Measurements from ENCODE around the gene ENTPD5.

ENTPD5 gene

GRCh38 chr14:73961192-73961591 lies 57.9 kb downstream of the ENTPD5 start:
- no peak for TF ChIP-seq CTCF (IDR thresholded peaks at IDR 0.05; ENCODE audit: low read depth, low read length)
- Histone ChIP-seq H3K36me3 (peaks cover 61% of the 10 kb centered on the region), H3K9me3 (ENCODE audit: severe bottlenecking) (no peaks in the 10 kb centered on the region), H3K27me3 (ENCODE audit: insufficient read depth, low read depth, severe bottlenecking) (no peaks in the 10 kb centered on the region), H3K27ac (no peak overlapping the region), H3K4me3 (ENCODE audit: low read depth, low read length) (no peak overlapping the region)
- no peak for DNase-seq

- peak; percentile 32 for DNase-seq
- no peak overlapping the region for H3K4me3 ChIP-seq (ENCODE audit: low read depth, low read length)
- H3K9me3 ChIP-seq (ENCODE audit: severe bottlenecking), result no peaks in the 10 kb centered on the region
- H3K36me3 ChIP-seq, result peaks cover 74% of the 10 kb centered on the region
- TF ChIP-seq CTCF (IDR thresholded peaks at IDR 0.05; ENCODE audit: low read depth, low read length), result 0 out of 2 replicates have a peak, but pooled peaks have one; percentile 21
- peak overlapping the region; percentile 38 for H3K27ac ChIP-seq
- no peaks in the 10 kb centered on the region for H3K27me3 ChIP-seq (ENCODE audit: insufficient read depth, low read depth, severe bottlenecking)
Measured at GRCh38 chr14:73958591-73958990, 60.5 kb downstream of the ENTPD5 start.

GRCh38 chr14:73955674-73956073 lies 63.4 kb downstream of the ENTPD5 start:
- Histone ChIP-seq H3K27ac (no peak overlapping the region), H3K27me3 (ENCODE audit: insufficient read depth, low read depth, severe bottlenecking) (no peaks in the 10 kb centered on the region), H3K36me3 (peaks cover 53% of the 10 kb centered on the region), H3K9me3 (ENCODE audit: severe bottlenecking) (no peaks in the 10 kb centered on the region), H3K4me3 (ENCODE audit: low read depth, low read length) (no peak overlapping the region)
- no peak for TF ChIP-seq CTCF (IDR thresholded peaks at IDR 0.05; ENCODE audit: low read depth, low read length)
- DNase-seq, result no peak

- Histone ChIP-seq H3K27ac (no peak overlapping the region), H3K9me3 (ENCODE audit: severe bottlenecking) (no peaks in the 10 kb centered on the region), H3K27me3 (ENCODE audit: insufficient read depth, low read depth, severe bottlenecking) (no peaks in the 10 kb centered on the region), H3K4me3 (ENCODE audit: low read depth, low read length) (no peak overlapping the region), H3K36me3 (peaks cover 35% of the 10 kb centered on the region)
- DNase-seq, result no peak
- TF ChIP-seq CTCF (IDR thresholded peaks at IDR 0.05; ENCODE audit: low read depth, low read length), result no peak
Measured at GRCh38 chr14:73953731-73954130, 65.4 kb downstream of the ENTPD5 start.

GRCh38 chr14:73949752-73950734 lies 69.0 kb downstream of the ENTPD5 start, which contains the start of the genes COQ6 and FAM161B:
Gene COQ6, plus strand, starts transcription at chr14:73950302. Its CDS starts 31 bp downstream, at chr14:73950333.
Gene FAM161B, minus strand, starts transcription at chr14:73950094. Its CDS starts 68 bp downstream, at chr14:73950026.
- peaks cover 10% of the 10 kb centered on the region for H3K36me3 ChIP-seq
- H3K27me3 ChIP-seq (ENCODE audit: insufficient read depth, low read depth, severe bottlenecking), result no peaks in the 10 kb centered on the region
- H3K4me3 ChIP-seq (ENCODE audit: low read depth, low read length), result peak within 1 kb of the TSS; percentile 95
- peak; percentile 35; the same call in 1 of the 2 replicates for TF ChIP-seq CTCF (IDR thresholded peaks at IDR 0.05; ENCODE audit: low read depth, low read length)
- H3K9me3 ChIP-seq (ENCODE audit: severe bottlenecking), result no peaks in the 10 kb centered on the region
- DNase-seq, result peak; percentile 97
- peak within 1 kb of the TSS; percentile 84 for H3K27ac ChIP-seq
